K562 (cell line): Measurements from ENCODE around the gene CISD3. TPM values are rescaled to one million over a fixed set of nuclear protein-coding genes. Genes with fewer than 3 reads are reported as not detected.
A peak's percentile ranks its signal among the peaks of the same experiment; 100 is the strongest.

Experiments used
- ATAC-seq: fragments of 200-7000 bp; cut with Tn5 transposase; 3 replicates; pipeline ENCODE4 v1.9.1; 2020; ENCODE audit warnings: moderate library complexity
- BruUV-seq: library from RNA; stranded (reverse); fragments of 400-500 nt; replicated peaks from 2 replicates; lab custom pipeline; 2021; lab: Mats Ljungman, UMichigan
- CTCF ChIA-PET: fragments of 300-600 bp; formaldehyde crosslinking; extraction: SDS; loops from one replicate; lab custom pipeline; 2021; ENCODE audit warnings: low intra/inter-chr PET ratio; lab: Yijun Ruan, JAX
- POLR2A ChIA-PET: fragments of 300-600, 350-650 bp; sonication (Branson Sonifier 250); formaldehyde crosslinking; extraction: SDS; loops from one replicate; lab custom pipeline; 2021; ENCODE audit warnings: antibody characterized with exemption, inconsistent platforms; lab: Yijun Ruan, JAX
- DNase-seq, 4 experiments: peaks; one replicate each; pipeline versions ENCODE4 v3.0.0 to v3.0.0-alpha.2; 2011 to 2018; ENCODE audit warnings: low spot score in 3 of 4, mixed read lengths in 3 of 4; ENCODE audit errors: extremely low read depth in 1 of 4
- FAIRE-seq: peaks from 2 replicates; lab custom pipeline; 2011; peaks lifted over from hg19 to GRCh38; lab: Jason Lieb, UNC
- H2AFZ ChIP-seq: 2 replicates; pipeline ENCODE4 v1.6.0; 2011; ENCODE audit warnings: low read depth, low read length, control low read depth, inconsistent platforms
- H3K27ac ChIP-seq: fragments of 200-600 bp; 3 replicates; pipeline ENCODE4 v1.8.0; 2011; ENCODE audit warnings: low read depth, mild to moderate bottlenecking, control low read depth, inconsistent platforms, low read length, moderate library complexity, mixed read lengths; ENCODE audit errors: extremely low read depth
- H3K27me3 ChIP-seq, 2 experiments: fragments of 300-600 bp in 1 of 2; 2 replicates in 1 of 2; 3 replicates in 1 of 2; pipeline versions ENCODE4 v1.6.0 to v1.8.0; 2011; ENCODE audit warnings: inconsistent platforms in 2 of 2, low read length in 2 of 2, mild to moderate bottlenecking in 1 of 2, mixed read lengths in 1 of 2, moderate library complexity in 1 of 2; ENCODE audit not compliant: control insufficient read depth in 2 of 2, insufficient read depth in 2 of 2
- H3K36me3 ChIP-seq: fragments of 300-600 bp; 3 replicates; pipeline ENCODE4 v1.8.0; 2011; ENCODE audit warnings: mild to moderate bottlenecking, low read length, inconsistent platforms; ENCODE audit not compliant: control insufficient read depth, insufficient read depth
- H3K4me1 ChIP-seq, 2 experiments: fragments of 200-600 bp in 1 of 2; replicated peaks in 1 of 2; 2 replicates in 1 of 2; 3 replicates in 1 of 2; pipeline versions ENCODE4 v1.5.1 to v1.8.0; 2011; ENCODE audit warnings: inconsistent platforms in 2 of 2, low read length in 2 of 2, mild to moderate bottlenecking in 1 of 2, mixed read lengths in 1 of 2, moderate library complexity in 1 of 2; ENCODE audit not compliant: control insufficient read depth in 2 of 2, insufficient read depth in 2 of 2
- H3K4me2 ChIP-seq: 2 replicates; pipeline ENCODE4 v1.6.1; 2011; ENCODE audit warnings: low read length, control low read depth, inconsistent platforms, mixed read lengths; ENCODE audit not compliant: insufficient read depth
- H3K4me3 ChIP-seq: fragments of 200-600 bp; sonication (generic), shearing (Covaris generic); 2 replicates; pipeline ENCODE4 v1.5.1; 2016; ENCODE audit warnings: control low read depth, inconsistent platforms
- H3K79me2 ChIP-seq: fragments of 200-600 bp; 3 replicates; pipeline ENCODE4 v1.8.0; 2011; ENCODE audit warnings: low read length, inconsistent platforms; ENCODE audit not compliant: control insufficient read depth, insufficient read depth
- H3K9ac ChIP-seq, 2 experiments: 2 replicates each; pipeline versions ENCODE4 v1.6.0 to v1.6.1; 2011; ENCODE audit warnings: low read depth in 2 of 2, low read length in 2 of 2, control low read depth in 1 of 2, inconsistent platforms in 1 of 2, mild to moderate bottlenecking in 1 of 2, mixed read lengths in 1 of 2; ENCODE audit not compliant: insufficient read depth in 1 of 2
- H3K9me1 ChIP-seq: one replicate; pipeline ENCODE4 v1.6.0; 2011; ENCODE audit warnings: inconsistent platforms, mild to moderate bottlenecking, low read length, moderate library complexity; ENCODE audit not compliant: control insufficient read depth, insufficient read depth
- H3K9me3 ChIP-seq: replicated peaks from 2 replicates; pipeline ENCODE4 v1.5.1; 2011; ENCODE audit warnings: low read depth, low read length, inconsistent platforms; ENCODE audit not compliant: control insufficient read depth, insufficient read depth
- H4K20me1 ChIP-seq: replicated peaks from 2 replicates; pipeline ENCODE4 v1.6.1; 2011; ENCODE audit warnings: low read length, inconsistent platforms, mixed read lengths; ENCODE audit not compliant: control insufficient read depth, insufficient read depth
- CCNT2 ChIP-seq: IDR thresholded peaks from 2 replicates; pipeline ENCODE4 v1.6.1; 2011; ENCODE audit warnings: borderline replicate concordance, low read depth, mild to moderate bottlenecking, moderate library complexity, mixed read lengths, low read length; ENCODE audit not compliant: insufficient read length; ENCODE audit errors: extremely low read depth
- CHD2 ChIP-seq: IDR thresholded peaks from 2 replicates; pipeline ENCODE4 v1.6.1; 2011; ENCODE audit warnings: low read depth, low read length
- EGR1 ChIP-seq: fragments of 450-650 bp; conservative IDR thresholded peaks from 2 replicates; pipeline ENCODE4 v1.6.1; 2017; ENCODE audit warnings: mild to moderate bottlenecking
- KDM2B ChIP-seq: fragments of 250-450 bp; sonication (Bioruptor Pico); IDR thresholded peaks from 2 replicates; pipeline ENCODE4 v1.8.0; 2021; ENCODE audit warnings: mild to moderate bottlenecking, moderate library complexity
- SIN3A ChIP-seq, 2 experiments: fragments of 150-350 bp in 1 of 2; IDR thresholded peaks; 2 replicates each; pipeline ENCODE4 v1.6.1; 2011 to 2016; ENCODE audit warnings: borderline replicate concordance in 2 of 2, low read depth in 2 of 2, low read length in 2 of 2, mild to moderate bottlenecking in 2 of 2, moderate library complexity in 2 of 2; ENCODE audit not compliant: control insufficient read depth in 1 of 2
- TAF9B ChIP-seq: fragments of 450-650 bp; IDR thresholded peaks from 2 replicates; pipeline ENCODE4 v1.6.1; 2018; ENCODE audit warnings: mild to moderate bottlenecking; ENCODE audit not compliant: partially characterized antibody
- ZBTB7A ChIP-seq: IDR thresholded peaks from 2 replicates; pipeline ENCODE4 v1.6.1; 2011; ENCODE audit warnings: low read depth, mild to moderate bottlenecking, low read length, moderate library complexity, borderline replicate concordance; ENCODE audit not compliant: control insufficient read depth
- ZSCAN32 ChIP-seq: fragments of 450-650 bp; formaldehyde crosslinking; IDR thresholded peaks from 2 replicates; pipeline ENCODE4 v1.4.0; 2020; ENCODE audit warnings: mild to moderate bottlenecking, moderate library complexity
- WGBS: fragments of 100-300 bp; shearing (Covaris generic); methylation state at CpG from one replicate; pipeline ENCODE4 v1.1.6; 2016; ENCODE audit warnings: low coverage, mixed read lengths; ENCODE audit not compliant: insufficient coverage; ENCODE audit errors: missing lambda C conversion rate; 5-methylcytosine and 5-hydroxymethylcytosine counted together
- in situ Hi-C: fragments of 300-500 bp; cut with MboI; formaldehyde crosslinking; loops from 4 replicates; pipeline ENCODE4 v1.15.0; 2018; ENCODE audit warnings: inconsistent platforms, mixed read lengths
- intact Hi-C: fragments of 100-400 bp; cut with micrococcal nuclease; formaldehyde crosslinking; loops from 2 replicates; pipeline ENCODE4 v1.14.2; 2022
- polyA plus RNA-seq, 8 experiments: library from polyadenylated mRNA; depleted of rRNA in 4 of 8; stranded (reverse) in 5 of 8; unstranded in 3 of 8; fragments of >200 nt; fragmentation: Nextera tagmentation in 2 of 8; fragmentation: Illumina TruSeq in 1 of 8; extraction: Ambion mirVana in 2 of 8; extraction: Trizol in 1 of 8; gene quantifications; 2 replicates each; pipeline versions ENCODE4 v1.2.1 to v1.2.3, GENCODE V29; 2011 to 2014; ENCODE audit warnings: inconsistent platforms in 1 of 8, missing spikeins in 1 of 8
- total RNA-seq, 7 experiments: library from RNA; depleted of rRNA in 6 of 7; stranded (reverse); fragments of >200 nt in 6 of 7; fragmentation: Illumina TruSeq in 2 of 7; extraction: Trizol in 2 of 7; gene quantifications; 2 replicates each; pipeline versions ENCODE4 v1.2.1 to v1.2.3, GENCODE V29; 2011 to 2021; ENCODE audit warnings: low replicate concordance in 1 of 7
- TF ChIP-seq, protein P1 (sequence below): sonication (generic); formaldehyde crosslinking; IDR thresholded peaks from 2 replicates; pipeline ENCODE4 v1.8.0; 2022; ENCODE audit warnings: missing genetic modification reagents, mild to moderate bottlenecking, borderline replicate concordance
- TF ChIP-seq, protein P2 (sequence below): fragments of 200-800 bp; sonication (Bioruptor generic); IDR thresholded peaks from 2 replicates; pipeline ENCODE4 v1.6.1; 2017; ENCODE audit warnings: missing genetic modification characterization, missing compliant biosample characterization

CISD3 gene
- total and polyA plus RNA-seq, 9 of the 15 experiments (the other 6 are each of a cell fraction or from before 2014, with no cell fraction given): 5.0 to 60.7 (median 15.7) TPM

DNA sequence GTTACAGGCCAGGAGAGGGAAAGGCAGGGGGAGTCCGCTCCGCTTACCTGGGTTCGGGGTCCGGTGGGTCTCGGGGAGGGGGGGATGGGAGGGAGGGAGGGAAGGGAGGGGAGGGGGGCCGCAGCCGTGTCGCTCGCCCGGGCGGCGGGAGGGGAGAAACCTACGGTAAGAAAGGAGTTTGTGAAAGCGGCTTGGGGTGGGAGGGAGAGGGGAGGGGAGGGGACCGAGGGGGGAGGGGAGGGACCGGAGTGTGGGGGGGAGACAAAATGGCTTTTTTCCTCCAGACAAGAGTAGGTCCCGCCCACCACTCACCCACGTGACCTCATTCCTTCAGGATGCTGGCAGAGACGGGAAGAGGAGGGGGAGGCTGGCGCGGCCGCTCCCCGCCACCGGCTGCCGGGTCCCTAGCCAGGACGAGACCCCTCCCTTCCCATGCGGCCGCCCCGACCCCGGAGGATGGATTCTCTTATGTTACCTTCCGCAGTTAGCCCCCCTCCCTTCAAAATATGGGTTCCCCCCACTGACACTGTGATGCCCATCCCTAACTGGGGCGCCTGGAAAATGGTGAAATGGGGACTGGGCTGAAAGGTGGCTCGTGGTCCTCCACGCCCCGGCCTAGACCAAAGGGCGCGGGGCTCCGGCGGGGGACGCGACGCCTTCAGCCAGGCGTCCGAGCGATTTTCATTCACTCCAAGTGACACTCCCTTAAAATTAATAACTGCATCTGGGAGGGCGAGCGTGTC, 18.2 kb downstream of the CISD3 start, which contains the start of gene PCGF2 (continued):
- TF ChIP-seq, protein P1, sequence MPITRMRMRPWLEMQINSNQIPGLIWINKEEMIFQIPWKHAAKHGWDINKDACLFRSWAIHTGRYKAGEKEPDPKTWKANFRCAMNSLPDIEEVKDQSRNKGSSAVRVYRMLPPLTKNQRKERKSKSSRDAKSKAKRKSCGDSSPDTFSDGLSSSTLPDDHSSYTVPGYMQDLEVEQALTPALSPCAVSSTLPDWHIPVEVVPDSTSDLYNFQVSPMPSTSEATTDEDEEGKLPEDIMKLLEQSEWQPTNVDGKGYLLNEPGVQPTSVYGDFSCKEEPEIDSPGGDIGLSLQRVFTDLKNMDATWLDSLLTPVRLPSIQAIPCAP: no peak
- TF ChIP-seq, protein P2, sequence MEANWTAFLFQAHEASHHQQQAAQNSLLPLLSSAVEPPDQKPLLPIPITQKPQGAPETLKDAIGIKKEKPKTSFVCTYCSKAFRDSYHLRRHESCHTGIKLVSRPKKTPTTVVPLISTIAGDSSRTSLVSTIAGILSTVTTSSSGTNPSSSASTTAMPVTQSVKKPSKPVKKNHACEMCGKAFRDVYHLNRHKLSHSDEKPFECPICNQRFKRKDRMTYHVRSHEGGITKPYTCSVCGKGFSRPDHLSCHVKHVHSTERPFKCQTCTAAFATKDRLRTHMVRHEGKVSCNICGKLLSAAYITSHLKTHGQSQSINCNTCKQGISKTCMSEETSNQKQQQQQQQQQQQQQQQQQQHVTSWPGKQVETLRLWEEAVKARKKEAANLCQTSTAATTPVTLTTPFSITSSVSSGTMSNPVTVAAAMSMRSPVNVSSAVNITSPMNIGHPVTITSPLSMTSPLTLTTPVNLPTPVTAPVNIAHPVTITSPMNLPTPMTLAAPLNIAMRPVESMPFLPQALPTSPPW (CRISPR knock-in tag): peak; percentile 88
- no peak for TF ChIP-seq TAF9B
- TF ChIP-seq, all 486 proteins: peak for 22

DNA sequence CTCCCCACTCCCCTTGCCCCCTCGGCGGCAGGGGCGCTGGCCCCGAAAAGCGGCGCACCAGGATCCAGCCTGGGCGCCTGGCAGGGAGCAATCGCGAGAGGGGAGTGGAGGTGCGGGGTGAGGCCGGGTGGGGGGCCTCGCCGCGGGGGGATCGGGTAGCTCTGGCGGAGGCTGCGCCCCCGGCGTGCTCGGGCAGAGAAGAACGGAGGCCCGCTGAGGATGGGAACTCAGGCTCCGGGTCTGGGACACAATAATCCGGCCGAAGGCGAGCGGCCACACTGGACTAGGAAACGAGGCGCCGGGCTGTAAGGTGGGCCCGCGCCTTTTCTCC, 18.7 kb downstream of the CISD3 start:
- Histone ChIP-seq H3K9me3 (no peaks in the 10 kb centered on the region), H3K79me2 (peaks cover 84% of the 10 kb centered on the region), H3K9ac (peak overlapping the region; percentile 90 to 92), H3K4me2 (peak overlapping the region; percentile 86), H3K27me3 (no peaks in the 10 kb centered on the region), H3K27ac (peak overlapping the region; percentile 86), H2AFZ (peak overlapping the region; percentile 67), H3K9me1 (peaks cover 4% of the 10 kb centered on the region), H3K4me1 (peaks cover 24 to 60% of the 10 kb centered on the region in 2 experiments), H3K36me3 (peaks cover 6% of the 10 kb centered on the region), H4K20me1 (peaks cover 9% of the 10 kb centered on the region), H3K4me3 (peak overlapping the region; percentile 74)
- in situ Hi-C loops: no loop called here
- ChIA-PET POLR2A (interaction anchor here (0.6 to 1.1 kb wide), 2 partner anchors 20 to 172 kb away, joined by 4 read pairs; no protein-coding TSS in a partner anchor), CTCF (no interaction called here)
- TF ChIP-seq EGR1 (0 out of 2 replicates have a peak, but pooled peaks have one; percentile 4), CHD2 (no peak), CCNT2 (peak; percentile 34), ZBTB7A (peak; percentile 30; the same call in 1 of the 2 replicates), ZSCAN32 (no peak), SIN3A (IDR thresholded peaks at IDR 0.05; ENCODE audit: borderline replicate concordance in 2 of 2, control insufficient read depth in 1 of 2, low read depth in 2 of 2, low read length in 2 of 2) (0 out of 4 replicates have a peak, but pooled peaks of 1 of the 2 experiments have one; percentile 6), KDM2B (CRISPR knock-in tag) (no peak)
- DNase-seq (no peak), ATAC-seq (no peak), FAIRE-seq (no peak)
- no TSS peak for BruUV-seq
- intact Hi-C loops: no loop called here
- WGBS: 23% methylated on average over 4 of the region's 32 CpGs
